HG03039 (cell line): ENCODE data around the gene GORASP1.

ENCODE experiments used
- ATAC-seq: cut with Tn5 transposase; IDR thresholded peaks from one replicate; pipeline ENCODE4 v1.9.1; 2021; ENCODE audit warnings: mild to moderate bottlenecking, moderate library complexity; ENCODE audit not compliant: unreplicated experiment

GORASP1 gene

GRCh38 chr3:39126532-39127071, 19.2 kb upstream of the GORASP1 start:
- ATAC-seq: no peak

GRCh38 chr3:39125841-39126500, 18.5 kb upstream of the GORASP1 start:
- ATAC-seq: no peak

- no peak for ATAC-seq
Observed at GRCh38 chr3:39124876-39125840, 17.7 kb upstream of the GORASP1 start.

GRCh38 chr3:39122813-39123212, 15.4 kb upstream of the GORASP1 start:
- no peak for ATAC-seq

- no peak for ATAC-seq
Observed at GRCh38 chr3:39121621-39122020, 14.2 kb upstream of the GORASP1 start.

- ATAC-seq: no peak
Observed at GRCh38 chr3:39118931-39119660, 11.7 kb upstream of the GORASP1 start.

GRCh38 chr3:39118079-39118478, 10.7 kb upstream of the GORASP1 start:
- no peak for ATAC-seq

GRCh38 chr3:39115870-39116269, 8.4 kb upstream of the GORASP1 start:
- no peak for ATAC-seq

GRCh38 chr3:39114456-39114855, 7.0 kb upstream of the GORASP1 start:
- ATAC-seq: no peak

- ATAC-seq: no peak
Observed at GRCh38 chr3:39113291-39113690, 5.9 kb upstream of the GORASP1 start.

GRCh38 chr3:39112535-39112934, 5.1 kb upstream of the GORASP1 start:
- no peak for ATAC-seq

- ATAC-seq: no peak
Observed at GRCh38 chr3:39112113-39112512, 4.7 kb upstream of the GORASP1 start.

GRCh38 chr3:39110041-39110639, 2.7 kb upstream of the GORASP1 start:
- no peak for ATAC-seq

GRCh38 chr3:39109086-39109485, 1.7 kb upstream of the GORASP1 start:
- ATAC-seq: no peak

GRCh38 chr3:39108200-39108710, 828 bp upstream of the GORASP1 start:
- peak; percentile 52 for ATAC-seq

- ATAC-seq: no peak
Observed at GRCh38 chr3:39106851-39107387, 508 bp downstream of the GORASP1 start.

- ATAC-seq: no peak
Observed at GRCh38 chr3:39106281-39106811, 1.1 kb downstream of the GORASP1 start.

GRCh38 chr3:39105687-39106063, 1.8 kb downstream of the GORASP1 start:
- ATAC-seq: no peak

- ATAC-seq: no peak
Observed at GRCh38 chr3:39104961-39105686, 2.3 kb downstream of the GORASP1 start.
